Uterus (tissue), 4 donors: ENCODE data around the gene DVL1. TPM values are rescaled to one million over a fixed set of nuclear protein-coding genes. Genes with fewer than 3 reads are reported as not detected.

Experiments used
- DNase-seq, 2 donors: peaks; one replicate each; pipeline ENCODE4 v3.0.0-alpha.2; 2019 to 2020
- H3K27ac ChIP-seq, 2 donors: fragments of 200-600 bp; sonication (generic); 1 replicate in 1 of 2; 2 replicates in 1 of 2; pipeline ENCODE4 v1.5.1; 2016 to 2018
- H3K27me3 ChIP-seq, 2 donors: fragments of 200-600 bp; sonication (generic); one replicate each; pipeline ENCODE4 v1.5.1; 2018 to 2019; ENCODE audit warnings: control low read depth in 1 of 2
- H3K36me3 ChIP-seq, 2 donors: fragments of 200-600 bp; sonication (generic); one replicate each; pipeline ENCODE4 v1.5.1; 2019; ENCODE audit warnings: control low read depth in 1 of 2
- H3K4me1 ChIP-seq, 2 donors: fragments of 200-600 bp; sonication (generic); one replicate each; pipeline ENCODE4 v1.5.1; 2018 to 2019; ENCODE audit warnings: control low read depth in 1 of 2
- H3K4me3 ChIP-seq, 2 donors: fragments of 200-600 bp; sonication (generic); 1 replicate in 1 of 2; 2 replicates in 1 of 2; pipeline ENCODE4 v1.5.1; 2018 to 2019; ENCODE audit warnings: mild to moderate bottlenecking in 1 of 2
- H3K9me3 ChIP-seq, 2 donors: fragments of 200-600 bp; sonication (generic); one replicate each; pipeline ENCODE4 v1.5.1; 2019; ENCODE audit warnings: control low read depth in 1 of 2
- POLR2A ChIP-seq, 2 donors: fragments of 450-650 bp; IDR thresholded peaks; one replicate each; pipeline ENCODE4 v1.6.1; 2016; ENCODE audit warnings: antibody characterized with exemption in 2 of 2, mild to moderate bottlenecking in 1 of 2, moderate library complexity in 1 of 2
- intact Hi-C: fragments of 100-400 bp; cut with DNase I; formaldehyde crosslinking; loops from one replicate; pipeline ENCODE4 v1.15.1; 2023; ENCODE audit warnings: low total_unique reads
- total RNA-seq, 4 donors: library from RNA; depleted of rRNA in 3 of 4; stranded (reverse); fragments of >200 nt in 3 of 4; gene quantifications; one replicate each; pipeline versions ENCODE4 v1.1.0 to v1.2.4, GENCODE V29; 2014 to 2023
- TF ChIP-seq, protein P1 (sequence below), 4 experiments: fragments of 200-600 bp in 2 of 4; fragments of 450-650 bp in 2 of 4; sonication (generic) in 2 of 4; IDR thresholded peaks; one replicate each; pipeline ENCODE4 v1.5.1; 2016 to 2019; ENCODE audit warnings: antibody characterized with exemption in 4 of 4, mild to moderate bottlenecking in 2 of 4, moderate library complexity in 1 of 4
- donor health status: DM: yes; HTN: yes; CAD: no.

The DVL1 gene
- total RNA-seq, result 10 to 100 TPM; 35.6 to 94.5 (median 49.7) TPM

DNA sequence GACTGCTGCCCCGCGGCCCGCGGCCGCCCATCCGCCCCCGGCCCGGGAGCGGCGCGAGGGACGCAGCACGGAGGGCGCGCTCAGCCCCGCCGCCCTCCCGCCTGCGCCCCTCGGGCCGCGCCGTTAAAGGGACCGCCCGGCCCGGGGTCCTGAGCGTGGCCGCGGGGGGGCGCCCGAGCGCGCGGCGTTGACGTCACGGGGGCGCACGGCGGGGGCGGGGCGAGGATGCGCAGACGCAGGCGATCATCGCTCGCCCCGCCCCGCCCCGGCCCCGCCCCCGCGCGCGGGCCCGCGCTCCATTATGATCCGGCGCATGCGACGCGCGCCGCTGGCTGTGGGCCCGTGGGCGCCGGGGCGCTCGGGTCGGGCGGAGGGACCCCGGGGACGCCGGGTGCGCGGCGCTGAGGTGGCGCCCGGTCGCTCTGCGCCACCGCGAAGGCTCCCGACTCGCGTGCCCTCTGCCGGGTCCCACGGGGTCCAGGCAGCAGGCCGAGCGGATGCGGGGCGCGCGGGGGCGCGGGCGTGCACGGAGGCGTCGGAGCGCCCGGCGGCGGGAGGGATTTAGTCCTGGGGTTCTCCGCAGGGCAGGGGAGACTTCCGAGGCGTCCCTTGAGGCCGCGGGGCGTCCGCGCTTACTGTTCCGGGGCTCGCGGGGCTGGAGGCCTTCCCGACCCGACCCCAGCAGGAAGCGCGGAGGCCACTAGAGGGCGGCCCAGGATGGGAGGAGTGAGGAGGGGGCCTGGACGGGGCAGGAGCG lies at the start of gene DVL1:
Gene DVL1, minus strand, starts transcription at position 163 of the 757 bp plus-strand sequence. CDS start 353 bp downstream, outside the sequence.
- peak; percentile 30 to 72 for TF ChIP-seq POLR2A (IDR thresholded peaks at IDR 0.05)
- TF ChIP-seq, protein P1, sequence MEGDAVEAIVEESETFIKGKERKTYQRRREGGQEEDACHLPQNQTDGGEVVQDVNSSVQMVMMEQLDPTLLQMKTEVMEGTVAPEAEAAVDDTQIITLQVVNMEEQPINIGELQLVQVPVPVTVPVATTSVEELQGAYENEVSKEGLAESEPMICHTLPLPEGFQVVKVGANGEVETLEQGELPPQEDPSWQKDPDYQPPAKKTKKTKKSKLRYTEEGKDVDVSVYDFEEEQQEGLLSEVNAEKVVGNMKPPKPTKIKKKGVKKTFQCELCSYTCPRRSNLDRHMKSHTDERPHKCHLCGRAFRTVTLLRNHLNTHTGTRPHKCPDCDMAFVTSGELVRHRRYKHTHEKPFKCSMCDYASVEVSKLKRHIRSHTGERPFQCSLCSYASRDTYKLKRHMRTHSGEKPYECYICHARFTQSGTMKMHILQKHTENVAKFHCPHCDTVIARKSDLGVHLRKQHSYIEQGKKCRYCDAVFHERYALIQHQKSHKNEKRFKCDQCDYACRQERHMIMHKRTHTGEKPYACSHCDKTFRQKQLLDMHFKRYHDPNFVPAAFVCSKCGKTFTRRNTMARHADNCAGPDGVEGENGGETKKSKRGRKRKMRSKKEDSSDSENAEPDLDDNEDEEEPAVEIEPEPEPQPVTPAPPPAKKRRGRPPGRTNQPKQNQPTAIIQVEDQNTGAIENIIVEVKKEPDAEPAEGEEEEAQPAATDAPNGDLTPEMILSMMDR (IDR thresholded peaks at IDR 0.05), result peak; percentile 33 to 71 (median 64)
- peaks cover 21 to 28% of the 10 kb centered on the region in 2 donors for H3K4me1 ChIP-seq
- H3K27me3 ChIP-seq, result no peaks in the 10 kb centered on the region
- peak within 1 kb of the TSS; percentile 95 to 97 for H3K27ac ChIP-seq
- no peaks in the 10 kb centered on the region for H3K9me3 ChIP-seq
- H3K36me3 ChIP-seq, result no peaks in the 10 kb centered on the region
- peak within 1 kb of the TSS; percentile 50 to 85 for H3K4me3 ChIP-seq
- intact Hi-C loops, result loop anchor here (10.0 kb wide), 1 partner anchor 45 kb away; the partner anchor contains the start of genes ACAP3 and PUSL1
- DNase-seq, result peak; percentile 65 to 75

DNA sequence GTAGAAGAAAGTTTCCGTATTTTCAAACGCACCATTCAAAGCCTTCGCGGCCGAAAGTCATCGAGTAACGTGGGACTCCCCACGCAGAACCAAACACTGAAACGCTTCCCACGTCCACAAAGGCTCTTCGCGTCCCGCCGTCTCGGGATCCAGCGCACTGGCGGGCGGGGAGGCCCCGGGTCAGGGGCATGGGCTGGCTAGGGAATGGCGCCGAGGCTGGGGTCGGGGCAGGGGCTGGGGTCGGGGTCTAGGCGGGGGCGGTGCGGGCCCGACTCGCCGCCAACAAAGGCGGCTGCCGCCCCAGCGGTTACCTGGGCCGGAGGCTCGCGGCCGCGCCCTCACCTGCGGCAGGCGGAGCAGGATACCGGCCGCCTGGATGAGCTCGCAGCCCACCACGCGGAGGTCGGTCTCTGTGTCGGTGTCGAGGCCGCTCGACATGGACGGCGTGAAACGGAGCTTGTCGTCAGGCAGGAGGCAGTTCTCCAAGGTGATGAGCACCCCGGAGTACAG lies 49.5 kb upstream of the DVL1 start:
- TF ChIP-seq, protein P1 (IDR thresholded peaks at IDR 0.05), result no peak
- no peak for TF ChIP-seq POLR2A (IDR thresholded peaks at IDR 0.05)
- no peak for DNase-seq
- peaks cover 6 to 18% of the 10 kb centered on the region in 2 donors for H3K4me1 ChIP-seq
- peak overlapping the region; percentile 68 to 83 for H3K27ac ChIP-seq
- peak overlapping the region; percentile 94 to 97 for H3K4me3 ChIP-seq
- H3K36me3 ChIP-seq, result no peaks in the 10 kb centered on the region
- H3K27me3 ChIP-seq, result no peaks in the 10 kb centered on the region
- intact Hi-C loops, result no loop called here
- no peaks in the 10 kb centered on the region for H3K9me3 ChIP-seq

DNA sequence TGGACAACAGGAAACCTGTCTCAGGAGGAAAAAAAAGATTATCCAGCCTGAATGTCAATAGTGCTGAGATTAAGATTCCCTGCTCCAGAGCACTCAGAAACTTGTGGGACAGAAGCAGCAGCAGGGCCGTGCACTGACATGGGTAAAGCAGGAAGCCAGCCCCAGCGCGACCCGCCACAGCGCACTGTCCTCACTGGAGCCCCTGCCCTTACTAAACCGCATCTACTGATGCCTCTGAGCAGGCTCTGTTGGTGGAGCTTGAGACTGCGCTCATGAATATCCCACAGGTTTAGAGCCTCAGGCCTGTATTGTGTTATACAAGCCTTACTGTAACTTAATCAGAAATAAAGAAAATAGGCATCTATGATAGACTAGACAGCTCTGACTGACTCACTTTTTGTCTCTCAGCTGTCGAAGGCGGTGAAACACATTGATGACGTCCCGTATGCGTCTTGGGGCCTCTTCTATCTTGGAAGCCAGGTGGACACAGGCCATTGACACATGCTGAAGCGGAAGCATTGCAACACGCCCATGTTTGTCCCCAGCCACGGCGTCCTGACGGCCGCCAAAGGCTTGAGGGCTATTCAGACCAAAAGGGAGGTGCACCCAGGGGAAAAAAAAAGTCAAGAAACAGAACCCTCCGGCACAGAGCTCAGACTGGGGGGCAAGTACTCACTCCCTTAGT lies 48.8 kb upstream of the DVL1 start:
- H3K4me1 ChIP-seq, result peaks cover 6 to 18% of the 10 kb centered on the region in 2 donors

DNA sequence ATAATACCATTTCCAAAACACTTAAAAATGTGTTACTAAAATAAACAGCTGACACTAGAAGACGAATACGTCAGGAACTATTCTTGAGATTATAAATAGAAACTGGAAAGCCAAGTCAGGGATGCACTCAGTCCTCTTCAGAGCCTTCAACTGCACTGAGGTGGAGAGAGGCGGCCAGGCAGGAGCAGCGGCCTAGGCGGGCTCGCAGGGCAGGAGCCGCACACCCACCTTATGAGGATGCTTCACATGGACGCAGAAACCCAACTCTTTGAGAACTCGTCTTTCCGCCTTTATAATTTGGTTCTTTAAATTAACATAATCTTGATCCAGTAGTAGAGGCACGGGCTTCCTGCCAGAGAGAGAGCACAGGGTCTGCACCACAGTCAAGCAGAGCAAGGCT lies 45.9 kb upstream of the DVL1 start:
- Histone ChIP-seq H3K27ac (no peak overlapping the region), H3K27me3 (no peaks in the 10 kb centered on the region), H3K9me3 (no peaks in the 10 kb centered on the region), H3K4me3 (no peak overlapping the region), H3K4me1 (peaks cover 6 to 16% of the 10 kb centered on the region in 2 donors), H3K36me3 (no peaks in the 10 kb centered on the region)
- intact Hi-C loops, result no loop called here
- DNase-seq, result no peak
- TF ChIP-seq, protein P1 (IDR thresholded peaks at IDR 0.05), result no peak
- TF ChIP-seq POLR2A (IDR thresholded peaks at IDR 0.05), result no peak

More for the DNA sequence above, 48.8 kb upstream of the DVL1 start:
- Histone ChIP-seq H3K27me3 (no peaks in the 10 kb centered on the region), H3K27ac (peak overlapping the region; percentile 68 to 83), H3K4me3 (peak overlapping the region; percentile 94 to 97), H3K9me3 (no peaks in the 10 kb centered on the region), H3K36me3 (no peaks in the 10 kb centered on the region)
- no peak for DNase-seq
- TF ChIP-seq, protein P1 (IDR thresholded peaks at IDR 0.05), result no peak
- no peak for TF ChIP-seq POLR2A (IDR thresholded peaks at IDR 0.05)
- intact Hi-C loops, result no loop called here
